HG02852 (cell line): ENCODE results near the gene KIAA1671.

Experiments used
- ATAC-seq: cut with Tn5 transposase; IDR thresholded peaks from one replicate; pipeline ENCODE4 v1.9.1; 2021; ENCODE audit warnings: mild to moderate bottlenecking, moderate library complexity; ENCODE audit not compliant: unreplicated experiment

The KIAA1671 gene

DNA sequence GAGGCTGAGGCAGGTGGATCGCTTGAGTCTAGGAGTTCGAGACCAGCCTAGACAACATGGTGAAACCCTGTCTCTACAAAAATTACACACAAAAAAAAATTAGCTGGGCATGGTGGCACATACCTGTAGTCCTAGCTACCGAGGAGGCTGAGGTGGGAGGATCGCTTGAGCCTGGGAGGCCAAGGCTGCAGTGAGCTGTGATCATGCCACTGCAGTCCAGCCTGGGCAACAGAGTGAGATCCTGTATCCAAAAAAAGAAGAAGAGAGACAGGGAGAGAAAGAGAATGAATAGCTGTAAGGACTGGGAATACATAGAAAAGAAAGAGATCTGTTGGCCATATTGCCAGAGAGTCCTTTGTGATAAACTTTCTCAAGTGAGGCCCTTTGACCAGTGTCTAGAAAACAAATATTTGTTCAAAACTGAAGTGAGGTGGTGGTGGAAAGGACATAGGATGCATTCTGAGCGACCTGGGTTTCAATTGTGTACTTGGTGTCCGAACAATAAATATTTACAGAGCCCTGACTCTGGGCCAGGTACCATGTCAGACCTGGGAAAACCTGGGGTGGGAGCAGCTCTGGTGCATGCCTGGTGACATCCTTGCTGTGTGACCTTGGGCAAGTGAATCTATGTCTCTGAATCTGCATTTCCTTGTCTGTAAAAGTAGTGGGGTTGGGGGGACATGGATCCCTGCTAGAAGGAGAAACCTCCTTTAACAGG is 157.5 kb downstream of the KIAA1671 start:
- no peak for ATAC-seq

DNA sequence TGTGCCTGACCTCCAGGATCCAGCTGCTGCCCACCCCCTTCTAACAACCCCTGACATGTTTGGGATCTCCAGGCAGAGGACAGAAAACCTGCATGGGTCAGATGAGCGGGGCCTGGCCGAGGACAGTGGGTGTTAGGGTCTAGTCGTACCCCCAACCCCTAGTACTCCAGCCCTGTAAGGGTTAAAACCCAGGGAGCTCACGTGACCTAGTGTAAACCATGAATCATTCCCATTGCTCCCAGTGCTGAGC is 158.0 kb downstream of the KIAA1671 start:
- ATAC-seq = no peak

DNA sequence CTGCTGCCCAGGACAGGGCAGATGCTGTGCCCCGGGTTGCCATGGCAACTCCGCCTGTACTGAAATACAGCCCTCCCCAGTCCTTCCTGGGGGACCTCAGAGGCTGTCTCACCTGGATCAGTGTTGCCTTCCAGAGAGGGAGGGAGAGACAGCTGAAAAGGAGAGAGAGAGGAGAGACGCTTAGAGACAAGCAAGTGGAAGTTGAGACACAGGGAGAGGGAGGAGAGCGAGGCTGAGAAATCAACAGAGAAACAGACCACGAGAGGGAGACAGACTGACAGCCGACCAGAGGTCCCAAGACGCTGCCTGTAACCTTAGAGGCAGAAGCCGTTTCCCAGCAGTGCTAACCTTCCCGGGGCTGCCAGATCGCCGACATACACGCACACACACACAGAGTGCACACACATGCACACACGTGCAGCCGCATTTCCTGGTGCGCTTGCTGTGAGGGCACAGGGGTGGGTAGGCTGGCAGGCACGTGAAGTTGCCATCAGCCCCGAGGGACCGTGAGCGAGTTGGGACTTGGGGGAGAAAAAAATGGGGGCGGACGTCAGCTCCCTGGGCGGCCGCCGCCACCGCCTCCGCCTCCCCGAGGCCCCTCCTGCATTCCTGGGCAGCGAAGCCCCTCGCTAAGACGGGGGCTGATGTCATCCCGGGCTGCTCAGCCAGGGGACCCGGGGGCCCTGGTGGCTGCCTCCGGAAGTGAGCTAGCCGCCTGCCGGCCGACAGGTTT is 158.5 kb downstream of the KIAA1671 start:
- no peak for ATAC-seq

DNA sequence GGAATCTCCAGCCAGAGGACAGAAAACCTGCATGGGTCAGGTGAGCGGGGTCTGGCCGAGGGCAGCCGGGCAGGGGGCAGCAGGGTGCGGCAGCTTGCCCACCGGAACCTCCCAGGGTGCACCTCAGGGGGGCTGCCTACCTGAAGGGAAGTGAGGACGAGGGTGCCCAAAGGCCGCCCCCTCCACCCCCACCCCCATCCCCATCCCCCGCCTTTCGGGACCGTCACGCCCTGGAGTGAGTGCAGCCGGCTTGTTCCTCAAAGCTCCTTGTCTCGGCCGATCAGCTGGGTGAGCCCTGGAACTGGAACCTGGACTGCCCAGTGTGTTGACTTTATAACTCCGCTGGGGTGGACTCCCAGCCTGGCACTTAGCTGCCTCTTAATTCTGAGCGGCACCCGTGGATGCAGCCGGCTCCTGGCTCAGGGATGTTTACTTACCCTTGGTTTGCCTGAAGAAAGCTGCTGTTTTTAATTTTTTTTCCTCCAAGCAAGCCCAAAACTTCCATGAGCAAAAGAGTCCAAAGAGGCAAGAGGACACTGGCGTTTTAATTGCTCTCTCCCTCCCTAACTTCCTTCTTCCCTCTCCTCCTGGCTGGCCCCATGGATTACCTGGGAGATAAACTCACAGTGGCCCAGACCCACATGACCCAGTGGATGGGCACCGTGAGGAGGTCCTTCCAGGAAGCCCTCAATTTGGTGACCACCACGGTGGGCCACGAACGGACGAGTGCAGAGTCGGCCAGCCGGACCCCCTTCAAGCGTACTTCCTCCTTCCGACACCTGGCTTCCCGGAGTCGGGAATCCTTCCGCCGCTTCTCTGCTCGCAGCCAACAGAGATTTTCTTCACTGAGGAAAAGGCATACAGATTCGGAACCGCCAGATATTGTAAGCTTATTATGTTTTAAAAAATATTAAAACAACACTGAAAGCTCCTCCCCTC is 159.3 kb downstream of the KIAA1671 start:
- no peak for ATAC-seq

DNA sequence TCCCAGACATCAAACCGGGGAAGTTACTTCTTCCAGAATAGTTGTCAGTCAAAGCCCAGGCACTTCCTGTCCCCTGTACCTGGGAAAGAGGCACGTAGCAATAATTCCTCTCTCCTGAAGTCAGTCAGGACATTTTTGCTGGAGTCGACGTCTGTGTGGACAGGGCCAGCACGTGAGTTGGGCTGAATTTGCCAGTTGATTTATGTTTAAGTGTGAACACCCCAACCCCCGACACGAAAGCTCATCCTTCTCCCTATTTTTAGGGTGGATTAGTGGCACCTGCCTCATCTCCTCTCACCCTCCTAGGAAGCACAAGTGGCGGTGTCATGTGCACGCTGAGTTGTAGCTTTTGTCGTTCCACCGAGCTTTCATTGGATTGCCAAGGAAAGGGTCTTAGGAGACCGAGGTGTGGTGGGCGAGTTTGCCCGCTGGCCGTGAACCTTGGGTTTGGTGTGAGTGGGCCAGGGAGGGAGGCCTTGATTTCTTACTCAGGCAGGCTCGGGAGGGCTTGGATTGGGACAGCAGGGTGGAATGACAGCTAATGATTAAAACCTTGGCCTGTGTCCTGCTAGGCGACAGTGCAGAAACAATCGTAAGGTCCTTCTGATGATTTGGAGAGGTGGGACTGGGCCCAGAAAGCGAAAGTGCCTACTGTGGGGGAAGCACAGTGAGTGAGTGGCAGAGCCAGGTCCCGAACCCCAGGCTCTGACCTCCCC is 160.2 kb downstream of the KIAA1671 start:
- no peak for ATAC-seq

DNA sequence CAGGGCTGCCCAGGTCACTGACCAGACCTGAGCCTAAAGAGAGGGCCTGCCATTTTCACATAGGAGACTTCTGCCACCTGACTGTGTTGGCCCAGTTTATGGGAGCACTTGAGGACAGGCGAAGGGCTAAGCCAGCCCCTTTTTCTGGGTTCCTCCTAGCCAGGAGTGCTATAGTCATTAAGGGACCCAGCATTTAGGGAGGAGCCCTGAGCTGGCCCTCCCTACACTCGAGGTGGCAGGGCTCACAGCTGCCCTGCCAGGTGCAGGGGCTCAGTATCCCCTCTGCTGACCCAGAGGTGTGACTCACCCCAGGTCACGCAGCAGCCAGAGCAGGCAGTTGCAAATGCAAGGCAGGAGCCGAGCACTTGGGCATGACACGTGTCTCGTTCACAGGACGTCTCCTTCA is 160.8 kb downstream of the KIAA1671 start:
- no peak for ATAC-seq

DNA sequence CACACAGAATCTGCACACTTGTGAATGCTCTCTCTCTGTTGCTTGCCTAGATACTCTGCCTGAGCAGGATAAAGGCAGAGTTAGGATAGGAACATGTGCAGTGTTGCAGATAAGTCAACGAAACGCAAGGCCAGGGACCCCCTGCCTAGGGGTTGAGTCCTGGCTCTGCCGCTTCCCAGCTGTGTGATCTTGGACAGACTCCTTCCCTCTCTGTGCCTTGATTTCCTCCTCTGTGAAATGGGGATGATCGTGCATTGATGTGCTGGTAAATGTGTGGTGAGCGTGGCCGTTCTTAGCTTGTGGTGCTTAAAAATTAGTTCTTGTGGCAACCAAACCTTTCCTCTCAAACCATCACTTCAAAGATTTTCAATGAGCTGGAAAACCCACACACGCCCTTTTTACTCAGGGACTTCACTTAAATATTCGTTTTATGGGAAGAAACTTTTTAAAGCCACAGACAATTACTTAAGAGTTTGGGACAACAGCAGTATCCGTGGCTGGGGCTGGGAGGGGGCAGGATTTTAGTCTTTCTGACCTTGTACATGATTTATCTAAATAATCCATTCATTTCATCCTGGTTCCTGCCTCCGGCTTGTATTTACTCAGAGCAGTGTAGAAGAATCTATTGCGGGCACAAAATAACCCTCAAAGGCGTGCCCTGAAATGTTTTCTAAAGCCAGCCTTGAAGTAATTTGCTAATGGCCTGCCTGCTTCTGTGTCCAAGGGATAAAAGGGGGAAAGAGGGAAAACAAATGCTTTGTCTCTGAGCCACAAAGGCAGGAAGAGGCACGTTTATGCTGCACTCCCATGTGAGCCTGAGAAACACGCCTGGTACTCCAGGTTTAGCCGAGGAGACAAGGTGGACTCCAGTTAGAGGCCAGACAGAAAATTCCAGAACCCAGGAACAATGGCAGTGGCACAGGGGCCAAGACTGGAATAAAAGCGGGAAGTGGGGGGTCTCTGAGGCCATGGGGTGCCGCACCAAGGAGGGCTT is 162.2 kb downstream of the KIAA1671 start:
- no peak for ATAC-seq

DNA sequence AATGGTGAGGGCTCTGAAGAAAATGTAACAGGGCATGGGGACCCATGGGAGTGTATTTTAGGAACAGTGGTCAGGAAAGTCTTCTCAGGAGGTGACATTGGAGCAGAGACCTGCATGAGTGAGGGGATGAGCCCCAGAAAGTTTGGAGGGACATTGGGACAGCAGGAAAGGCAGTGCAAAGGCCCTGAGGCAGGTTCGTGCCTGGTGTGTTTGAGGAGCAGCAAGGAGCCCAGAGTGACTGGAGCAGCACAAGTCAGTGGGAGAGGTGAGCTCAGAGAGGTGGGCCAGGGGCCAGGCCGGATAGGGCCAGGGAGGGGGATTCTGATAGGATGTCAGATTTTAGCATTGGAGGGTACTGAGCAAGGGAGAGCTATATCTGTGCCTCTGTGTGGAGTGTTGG is 167.1 kb downstream of the KIAA1671 start:
- ATAC-seq = no peak

DNA sequence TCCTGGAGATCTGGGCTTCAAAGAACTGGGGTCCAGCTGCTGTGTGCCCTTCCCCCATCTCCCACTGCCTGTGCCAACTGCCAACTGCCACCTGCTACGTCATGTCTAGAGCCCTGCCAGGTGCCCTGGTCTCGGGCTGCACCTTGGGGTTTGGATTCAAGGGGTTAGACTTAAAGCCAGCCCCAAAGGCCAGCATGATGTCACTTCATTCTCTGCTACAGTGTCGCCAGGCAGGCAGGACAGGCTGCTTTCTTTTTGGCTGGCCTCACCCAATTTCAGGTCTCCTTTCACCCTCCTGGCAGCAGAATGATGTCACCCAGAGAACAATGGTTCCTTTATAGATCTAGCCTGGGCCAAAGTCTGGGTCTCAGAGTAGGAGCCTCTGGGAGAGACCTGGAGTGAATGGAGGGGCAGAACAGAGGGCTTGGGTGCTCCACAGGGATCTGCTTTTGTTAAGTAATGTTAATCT is 167.6 kb downstream of the KIAA1671 start:
- no peak for ATAC-seq

DNA sequence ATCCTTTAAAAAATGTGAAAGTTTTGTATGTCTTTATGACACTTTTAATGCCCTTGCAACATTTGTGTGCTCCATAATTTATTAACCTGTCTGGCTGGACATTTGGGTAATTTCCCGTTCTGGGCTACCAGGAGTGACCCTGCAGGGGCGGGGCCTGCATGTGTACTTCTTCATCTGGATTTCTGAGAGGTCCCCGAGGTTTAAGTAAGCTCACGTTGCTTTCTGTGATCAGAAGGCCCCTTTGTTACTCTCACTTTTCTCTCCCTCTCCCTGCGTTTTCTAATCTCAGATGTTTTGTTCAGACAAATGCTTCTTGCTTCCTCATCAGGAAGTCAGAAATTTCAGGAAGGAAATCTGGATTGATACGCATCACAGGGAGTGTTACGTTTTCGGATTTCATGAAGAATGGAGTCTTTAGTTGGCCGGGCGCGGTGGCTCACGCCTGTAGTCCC is 168.3 kb downstream of the KIAA1671 start:
- ATAC-seq = no peak

DNA sequence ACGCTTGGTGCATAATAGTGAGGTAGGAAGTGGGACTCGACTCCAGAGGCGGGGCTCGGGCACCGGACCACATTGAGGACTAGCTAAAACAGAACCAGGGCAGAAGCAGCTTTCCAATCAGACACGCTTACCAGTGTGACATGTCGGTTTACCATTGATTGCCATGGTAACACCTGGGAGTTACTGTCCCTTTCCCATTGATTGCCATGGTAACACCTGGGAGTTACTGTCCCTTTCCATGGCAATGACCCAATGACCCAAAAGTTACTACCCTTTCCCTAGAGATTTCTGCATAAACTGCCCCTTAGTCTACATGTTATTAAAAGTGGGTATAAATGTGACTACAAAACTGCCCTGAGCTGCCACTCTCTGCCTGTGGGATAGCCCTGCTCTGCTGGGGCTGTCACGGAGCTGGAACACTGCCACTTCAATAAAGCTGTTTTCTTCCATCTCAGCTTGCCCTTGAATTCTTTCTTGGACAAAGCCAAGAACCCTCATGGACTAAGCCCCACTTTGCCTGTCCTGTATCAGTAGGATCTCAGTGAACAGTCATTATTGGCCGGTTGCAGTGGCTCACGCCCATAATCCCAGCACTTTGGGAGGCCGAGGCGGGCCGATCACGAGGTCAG is 169.7 kb downstream of the KIAA1671 start:
- ATAC-seq = no peak

DNA sequence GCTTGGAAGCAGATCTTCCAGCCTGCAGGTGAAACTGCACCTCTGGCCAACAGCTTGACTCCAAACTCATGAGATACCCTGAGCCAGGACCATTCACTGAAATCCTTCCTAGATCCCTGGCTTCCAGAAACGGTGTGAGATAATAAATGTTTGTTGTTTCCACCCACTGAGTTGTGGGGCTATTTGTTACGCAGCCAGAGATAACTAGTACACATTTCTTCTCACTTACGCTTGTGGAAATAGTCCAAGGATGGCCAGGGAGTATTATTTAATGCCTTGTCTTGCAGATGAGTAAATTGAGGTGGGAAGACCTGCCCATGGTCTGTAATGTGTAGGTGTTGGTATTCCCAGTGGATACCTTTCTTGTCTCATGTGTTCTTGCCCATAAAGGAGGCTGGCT is 171.2 kb downstream of the KIAA1671 start:
- no peak for ATAC-seq

DNA sequence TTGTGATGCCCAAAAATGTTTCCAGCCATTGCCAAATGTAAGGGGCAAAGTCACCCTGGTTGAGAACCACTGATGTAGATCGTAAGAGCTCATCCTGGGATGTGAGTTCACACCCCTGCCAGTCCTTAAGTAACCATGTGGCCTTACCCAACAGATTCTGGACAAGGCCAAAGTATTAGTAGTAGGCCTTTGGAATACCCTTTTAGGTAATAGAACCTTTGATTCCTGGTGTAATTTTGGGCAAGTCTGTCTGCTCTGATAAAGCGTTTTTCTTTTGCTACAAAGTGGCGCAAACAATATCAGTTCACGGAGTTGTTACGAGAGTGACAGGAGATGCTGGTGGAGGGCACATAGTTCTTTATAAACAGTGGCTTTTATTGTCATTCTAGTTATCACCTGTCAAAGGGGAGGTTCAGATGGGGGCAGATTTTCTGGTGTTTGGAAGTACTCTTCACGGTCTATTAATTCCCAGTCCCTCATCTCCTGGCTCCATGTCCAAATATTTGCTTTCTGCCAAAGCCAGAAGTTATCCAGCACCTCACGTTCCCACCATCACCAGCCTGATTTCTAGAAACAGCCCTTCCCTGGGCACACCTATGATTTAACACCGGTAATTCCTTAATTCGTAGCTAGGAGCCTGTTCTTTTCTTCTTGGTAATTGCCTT is 173.3 kb downstream of the KIAA1671 start:
- ATAC-seq = no peak

DNA sequence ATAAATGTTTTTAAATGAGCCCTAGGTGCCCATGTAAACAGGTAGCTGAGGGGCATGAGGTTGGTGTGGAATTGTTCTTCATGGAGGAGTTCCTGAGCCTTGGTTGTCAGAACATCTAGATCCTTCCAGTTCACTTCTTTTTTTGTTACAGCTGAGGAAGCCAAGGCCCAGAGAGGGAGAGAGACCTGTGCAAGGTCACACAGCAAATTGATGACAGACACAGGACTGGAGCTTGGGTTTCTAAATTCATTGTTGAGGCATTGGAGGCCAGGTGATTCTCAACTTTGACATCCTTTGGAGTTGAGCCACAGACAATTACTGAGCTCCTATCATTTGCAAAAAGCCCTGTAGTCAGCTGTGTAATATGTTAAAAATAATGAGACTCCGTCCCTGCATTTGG is 174.0 kb downstream of the KIAA1671 start:
- no peak for ATAC-seq

DNA sequence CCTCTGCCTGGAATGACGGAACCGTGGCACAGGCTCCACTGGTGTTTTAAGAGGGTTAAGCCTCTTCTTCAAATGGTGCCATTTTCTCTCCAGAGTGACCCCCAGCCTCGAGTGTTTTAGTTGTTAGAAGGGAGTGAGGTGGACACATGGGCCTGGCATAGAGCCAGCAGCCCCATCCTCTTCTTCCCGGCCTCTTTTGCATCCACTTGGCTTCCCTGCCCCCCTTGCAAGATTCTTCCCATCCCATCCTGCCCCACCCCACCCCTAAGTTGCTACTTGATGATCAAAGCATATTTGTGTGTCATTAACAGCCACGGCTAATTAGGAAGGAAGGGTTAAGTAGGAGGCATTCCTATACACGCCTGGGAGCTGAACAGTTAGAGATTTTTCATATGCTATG is 174.8 kb downstream of the KIAA1671 start:
- no peak for ATAC-seq

DNA sequence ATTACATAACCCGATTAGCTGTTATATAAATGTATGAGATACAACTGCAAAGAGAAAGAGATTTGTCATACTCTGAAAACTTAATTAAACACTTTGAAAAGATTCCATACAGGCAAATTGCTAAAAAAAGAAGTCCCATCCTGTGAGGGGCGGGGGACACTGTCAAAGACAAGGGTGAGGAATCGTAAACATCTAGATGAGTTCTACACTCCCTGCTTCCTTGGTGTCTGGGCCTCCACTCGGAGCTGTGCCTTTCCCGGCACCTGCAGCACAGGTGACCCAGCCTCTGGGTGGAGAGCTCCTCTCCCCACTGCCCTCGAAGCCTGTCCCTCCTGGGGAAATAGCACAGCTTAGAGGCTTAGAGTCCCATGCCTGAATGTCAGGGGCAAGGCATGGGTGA is 177.9 kb downstream of the KIAA1671 start:
- no peak for ATAC-seq

DNA sequence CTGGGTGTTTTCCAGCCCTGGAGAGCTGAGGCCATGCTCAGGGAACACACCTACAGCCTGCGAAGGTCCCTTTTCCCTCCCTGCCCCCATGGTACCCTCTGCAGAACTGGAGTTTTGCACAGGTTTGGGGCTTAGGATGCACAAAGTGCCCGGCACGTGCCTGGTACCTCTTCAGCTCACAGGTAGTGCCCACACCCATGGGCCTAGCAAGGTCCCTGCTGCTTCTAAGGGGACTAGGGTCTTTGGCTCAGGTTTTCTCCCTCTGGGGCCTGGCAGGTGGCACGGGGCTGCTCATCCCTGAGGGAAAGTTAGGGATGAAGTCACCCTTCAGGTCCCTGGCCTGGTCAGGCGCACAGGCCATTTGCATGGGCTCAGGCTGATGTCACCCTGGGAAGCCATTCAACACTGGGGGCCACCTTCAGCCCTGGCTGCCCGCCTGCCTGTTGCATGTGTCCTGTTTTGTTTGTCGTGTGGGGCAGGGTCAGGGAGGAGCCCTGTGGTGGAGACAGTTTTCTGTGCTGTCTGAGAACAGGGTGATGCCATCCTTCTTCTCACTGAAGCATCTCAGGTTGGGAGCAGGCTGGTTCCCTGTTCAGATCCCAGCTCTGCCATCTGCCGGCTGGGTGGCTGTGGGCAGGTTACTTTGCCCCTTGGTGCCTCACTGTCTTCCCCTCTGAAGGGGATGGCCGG is 178.8 kb downstream of the KIAA1671 start:
- ATAC-seq = no peak

DNA sequence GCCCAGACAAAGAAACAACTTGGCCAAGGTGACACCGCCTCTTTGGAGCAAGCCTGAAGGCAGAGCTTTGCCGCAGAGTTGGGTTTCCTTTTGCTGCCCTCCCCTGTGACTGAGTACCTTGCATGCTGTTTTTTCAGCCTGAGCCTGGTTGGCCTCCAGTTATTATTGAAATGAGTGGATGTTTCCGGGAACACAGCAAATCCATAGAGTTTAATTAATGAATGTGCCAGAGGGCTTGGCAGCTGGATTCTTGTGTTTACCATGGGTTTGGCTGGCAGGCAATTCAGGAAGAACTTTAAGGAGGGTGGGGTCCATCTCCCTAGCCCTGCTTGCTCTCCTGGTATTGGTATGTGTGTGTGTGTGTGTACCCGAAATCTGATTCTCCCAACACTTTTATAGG is 181.5 kb downstream of the KIAA1671 start:
- ATAC-seq = no peak
